MCF 10A (cell line): ENCODE data around the gene TFCP2L1. TPM values are rescaled to one million over a fixed set of nuclear protein-coding genes. Genes with fewer than 3 reads are reported as not detected.

ENCODE experiments used
- BruUV-seq: library from RNA; stranded (reverse); fragments of 400-500 nt; replicated peaks from 2 replicates; lab custom pipeline; 2021; lab: Mats Ljungman, UMichigan
- CTCF ChIA-PET: fragments of 300-600 bp; sonication (Branson Sonifier 250); formaldehyde crosslinking; extraction: SDS; loops from one replicate; lab custom pipeline; 2021; ENCODE audit warnings: antibody characterized with exemption, inconsistent platforms; lab: Yijun Ruan, JAX
- POLR2A ChIA-PET: fragments of 300-600, 350-650 bp; sonication (Branson Sonifier 250); formaldehyde crosslinking; extraction: SDS; loops from one replicate; lab custom pipeline; 2020; ENCODE audit warnings: antibody characterized with exemption, inconsistent platforms; lab: Yijun Ruan, JAX
- DNase-seq: peaks from one replicate; pipeline ENCODE4 v3.0.0-alpha.2; 2018; ENCODE audit not compliant: unreplicated experiment
- H3K27ac Mint-ChIP-seq: one replicate; pipeline ENCODE4 v1.8.0; 2022; ENCODE audit warnings: mild to moderate bottlenecking, low read depth, mixed read lengths; ENCODE audit not compliant: unreplicated experiment
- H3K27me3 Mint-ChIP-seq: one replicate; pipeline ENCODE4 v1.8.0; 2022; ENCODE audit warnings: mixed read lengths; ENCODE audit not compliant: insufficient read depth, unreplicated experiment
- H3K36me3 Mint-ChIP-seq: one replicate; pipeline ENCODE4 v1.8.0; 2022; ENCODE audit warnings: mild to moderate bottlenecking, moderate library complexity, mixed read lengths; ENCODE audit not compliant: insufficient read depth, unreplicated experiment
- H3K4me1 Mint-ChIP-seq: one replicate; pipeline ENCODE4 v1.8.0; 2022; ENCODE audit warnings: mixed read lengths; ENCODE audit not compliant: insufficient read depth, unreplicated experiment
- H3K4me3 Mint-ChIP-seq: one replicate; pipeline ENCODE4 v1.8.0; 2022; ENCODE audit warnings: mild to moderate bottlenecking, moderate library complexity, mixed read lengths; ENCODE audit not compliant: unreplicated experiment
- H3K9me3 Mint-ChIP-seq: one replicate; pipeline ENCODE4 v1.8.0; 2022; ENCODE audit warnings: mixed read lengths; ENCODE audit not compliant: unreplicated experiment
- intact Hi-C: fragments of 100-400 bp; cut with micrococcal nuclease; formaldehyde crosslinking; loops from 2 replicates; pipeline ENCODE4 v1.14.1; 2022
- total RNA-seq: library from RNA; stranded (reverse); gene quantifications from 2 replicates; pipeline ENCODE4 v1.2.3, GENCODE V29; 2022
- TF ChIP-seq, protein P1 (sequence below): fragments of 200-600 bp; IDR thresholded peaks from one replicate; pipeline ENCODE4 v1.8.0; 2022; ENCODE audit warnings: antibody characterized with exemption, mild to moderate bottlenecking; ENCODE audit not compliant: unreplicated experiment

TFCP2L1 gene
- total RNA-seq, 1 experiment from 2014 or later: 22.6 TPM

DNA sequence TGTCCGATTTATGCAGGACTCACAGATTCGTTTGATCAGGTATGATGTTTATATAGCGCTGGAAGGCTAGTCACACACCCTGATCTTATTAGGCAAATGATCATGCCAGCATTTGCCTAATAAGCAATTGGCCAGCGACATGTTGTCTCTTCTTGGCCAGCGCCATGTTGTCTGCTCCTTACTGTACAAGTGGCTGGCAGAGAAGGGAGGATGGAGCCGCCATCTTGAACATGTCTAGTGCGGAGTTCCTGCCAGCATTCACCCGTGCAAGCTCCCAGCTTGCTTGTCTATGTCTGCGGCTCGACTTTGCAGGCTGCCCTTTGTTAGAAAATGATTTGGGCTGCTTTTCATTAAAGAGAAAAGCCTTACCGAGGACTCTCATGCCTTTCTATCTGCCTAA is 106.3 kb downstream of the TFCP2L1 start:
- POLR2A ChIA-PET: interaction anchor here (1.1 kb wide), 2 partner anchors 11 to 92 kb away, joined by 4 read pairs; no protein-coding TSS in a partner anchor
- Mint-ChIP-seq H3K27me3 (no peaks in the 10 kb centered on the region), H3K4me1 (peaks cover 23% of the 10 kb centered on the region), H3K36me3 (no peaks in the 10 kb centered on the region), H3K9me3 (no peaks in the 10 kb centered on the region), H3K4me3 (no peak overlapping the region), H3K27ac (no peak overlapping the region)
- CTCF ChIA-PET: interaction anchor here (1.0 to 1.1 kb wide), 2 partner anchors 82 to 94 kb away, joined by 3 read pairs; no protein-coding TSS in a partner anchor
- intact Hi-C loops: no loop called here
- BruUV-seq: no TSS peak
- DNase-seq: no peak
- TF ChIP-seq, protein P1, sequence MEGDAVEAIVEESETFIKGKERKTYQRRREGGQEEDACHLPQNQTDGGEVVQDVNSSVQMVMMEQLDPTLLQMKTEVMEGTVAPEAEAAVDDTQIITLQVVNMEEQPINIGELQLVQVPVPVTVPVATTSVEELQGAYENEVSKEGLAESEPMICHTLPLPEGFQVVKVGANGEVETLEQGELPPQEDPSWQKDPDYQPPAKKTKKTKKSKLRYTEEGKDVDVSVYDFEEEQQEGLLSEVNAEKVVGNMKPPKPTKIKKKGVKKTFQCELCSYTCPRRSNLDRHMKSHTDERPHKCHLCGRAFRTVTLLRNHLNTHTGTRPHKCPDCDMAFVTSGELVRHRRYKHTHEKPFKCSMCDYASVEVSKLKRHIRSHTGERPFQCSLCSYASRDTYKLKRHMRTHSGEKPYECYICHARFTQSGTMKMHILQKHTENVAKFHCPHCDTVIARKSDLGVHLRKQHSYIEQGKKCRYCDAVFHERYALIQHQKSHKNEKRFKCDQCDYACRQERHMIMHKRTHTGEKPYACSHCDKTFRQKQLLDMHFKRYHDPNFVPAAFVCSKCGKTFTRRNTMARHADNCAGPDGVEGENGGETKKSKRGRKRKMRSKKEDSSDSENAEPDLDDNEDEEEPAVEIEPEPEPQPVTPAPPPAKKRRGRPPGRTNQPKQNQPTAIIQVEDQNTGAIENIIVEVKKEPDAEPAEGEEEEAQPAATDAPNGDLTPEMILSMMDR: no peak

DNA sequence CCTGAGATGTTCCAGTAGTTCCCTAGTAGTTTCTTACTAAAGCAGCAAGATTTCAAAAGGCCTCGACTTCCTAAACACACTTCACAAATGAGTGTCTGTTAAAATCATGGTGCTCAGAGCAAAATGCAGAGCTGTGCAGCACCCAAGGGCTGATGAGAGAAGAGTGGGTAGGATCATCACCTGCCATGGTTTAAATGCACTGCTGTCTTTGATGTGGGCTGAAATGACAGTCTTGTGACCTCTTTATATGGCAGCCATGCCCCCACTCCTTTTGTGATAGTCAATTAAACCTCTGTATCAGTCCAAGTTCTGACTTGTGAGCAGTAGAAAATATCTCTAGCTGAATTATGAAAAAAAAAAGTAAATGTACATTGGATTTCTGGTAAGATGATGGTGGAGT is 107.1 kb downstream of the TFCP2L1 start:
- Mint-ChIP-seq H3K4me1 (peaks cover 32% of the 10 kb centered on the region), H3K9me3 (no peaks in the 10 kb centered on the region), H3K36me3 (no peaks in the 10 kb centered on the region), H3K4me3 (no peak overlapping the region), H3K27me3 (no peaks in the 10 kb centered on the region), H3K27ac (no peak overlapping the region)
- ChIA-PET CTCF (interaction anchor here (1.0 to 1.1 kb wide), 2 partner anchors 82 to 93 kb away, joined by 3 read pairs; no protein-coding TSS in a partner anchor), POLR2A (interaction anchor here (0.8 kb wide), 1 partner anchor 9 kb away, joined by 3 read pairs; no protein-coding TSS in a partner anchor)
- no peak for DNase-seq
- no TSS peak for BruUV-seq
- intact Hi-C loops: no loop called here
- TF ChIP-seq, protein P1: no peak

DNA sequence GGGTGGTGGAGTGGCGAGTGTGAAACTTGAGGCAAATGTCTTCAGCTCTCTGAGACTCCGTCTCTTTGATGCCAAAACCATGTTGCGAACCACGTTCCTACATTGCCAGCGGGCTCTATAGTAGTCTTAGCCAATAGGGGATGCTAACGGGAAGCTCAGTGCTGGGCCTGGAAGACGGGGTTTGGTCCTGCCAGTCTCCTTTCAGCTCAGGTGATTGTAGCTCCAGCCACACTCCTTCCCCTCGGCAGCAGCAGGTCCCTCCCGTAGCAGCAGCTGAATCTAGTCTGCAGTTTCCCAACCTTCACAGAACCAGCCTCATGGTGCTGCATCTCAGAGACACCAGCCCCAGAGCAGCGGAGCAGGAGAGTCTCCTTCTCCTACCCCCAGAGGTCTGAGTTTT is 109.7 kb downstream of the TFCP2L1 start:
- Mint-ChIP-seq H3K4me1 (peaks cover 23% of the 10 kb centered on the region), H3K27ac (no peak overlapping the region), H3K4me3 (no peak overlapping the region), H3K27me3 (no peaks in the 10 kb centered on the region), H3K9me3 (peaks cover 5% of the 10 kb centered on the region), H3K36me3 (no peaks in the 10 kb centered on the region)
- POLR2A ChIA-PET: interaction anchor here (1.0 to 2.3 kb wide), 3 partner anchors 9 to 20 kb away, joined by 3 to 10 read pairs (median 5); no protein-coding TSS in a partner anchor
- TF ChIP-seq, protein P1: no peak
- no TSS peak for BruUV-seq
- intact Hi-C loops: no loop called here
- no peak for DNase-seq
- CTCF ChIA-PET: interaction anchor here (0.7 to 2.0 kb wide), 4 partner anchors 75 to 181 kb away, joined by 3 to 7 read pairs (median 4); no protein-coding TSS in a partner anchor

GRCh38 chr2:121173806-121174205 is 111.2 kb downstream of the TFCP2L1 start:
- ChIA-PET CTCF (interaction anchor here (2.0 kb wide), 1 partner anchor 183 kb away, joined by 7 read pairs; no protein-coding TSS in a partner anchor), POLR2A (interaction anchor here (2.3 kb wide), 1 partner anchor 11 kb away, joined by 10 read pairs; no protein-coding TSS in a partner anchor)
- TF ChIP-seq, protein P1: no peak
- BruUV-seq: no TSS peak
- Mint-ChIP-seq H3K36me3 (no peaks in the 10 kb centered on the region), H3K9me3 (peaks cover 5% of the 10 kb centered on the region), H3K27ac (peak overlapping the region; percentile 2), H3K4me1 (peaks cover 23% of the 10 kb centered on the region), H3K27me3 (no peaks in the 10 kb centered on the region), H3K4me3 (no peak overlapping the region)
- no peak for DNase-seq
- intact Hi-C loops: no loop called here
